HG02981 (cell line): ENCODE measurements around the gene HNRNPK.
A peak's percentile ranks its signal among the peaks of the same experiment; 100 is the strongest.
"Not testable (repeated sequence)": the region's sequence is repeated elsewhere in the genome, so short reads cannot be mapped to it uniquely, and the experiment has no call there.

Source experiments
- ATAC-seq: cut with Tn5 transposase; IDR thresholded peaks from one replicate; pipeline ENCODE4 v1.9.1; 2021; ENCODE audit warnings: mild to moderate bottlenecking, moderate library complexity; ENCODE audit not compliant: unreplicated experiment

Gene HNRNPK

DNA sequence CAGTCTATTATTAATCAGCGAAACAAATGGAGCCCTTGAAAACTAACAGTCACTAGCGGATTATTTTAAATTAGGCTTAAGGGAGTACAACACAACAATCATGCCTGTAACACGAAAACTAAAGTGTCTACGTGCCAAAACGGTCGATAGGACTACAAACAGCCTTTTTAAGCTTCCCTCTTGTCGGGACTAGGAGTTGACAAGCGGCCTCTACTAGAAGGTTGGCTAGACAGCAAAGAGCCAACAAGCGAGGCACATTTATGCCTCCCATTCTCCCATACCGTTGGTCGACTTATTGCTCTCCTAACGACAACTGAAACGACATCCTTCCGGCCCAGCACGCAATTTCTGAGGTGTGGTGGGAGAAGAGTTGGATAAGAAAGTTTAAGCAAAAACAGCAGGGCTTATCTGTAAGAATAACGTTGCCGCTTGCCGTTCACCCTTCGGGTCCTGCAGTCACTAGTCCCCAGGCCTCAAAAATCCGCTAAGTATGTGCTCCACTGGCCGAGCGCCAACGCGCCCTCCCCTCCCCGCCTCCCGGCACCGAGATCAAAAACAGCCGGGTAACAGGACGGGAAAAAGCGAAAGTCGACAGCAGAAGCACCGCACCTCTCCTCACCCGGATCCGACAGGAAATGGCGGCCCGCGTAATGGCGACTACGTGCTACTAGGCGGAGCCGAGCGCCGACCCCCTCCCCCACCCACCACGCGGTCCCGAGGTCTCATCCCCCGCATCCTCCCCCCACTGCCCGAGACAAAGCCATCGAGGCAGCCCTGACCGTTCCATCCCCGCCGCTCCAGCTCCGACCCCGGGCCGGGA is 813 bp downstream of the HNRNPK start:
- no peak for ATAC-seq

DNA sequence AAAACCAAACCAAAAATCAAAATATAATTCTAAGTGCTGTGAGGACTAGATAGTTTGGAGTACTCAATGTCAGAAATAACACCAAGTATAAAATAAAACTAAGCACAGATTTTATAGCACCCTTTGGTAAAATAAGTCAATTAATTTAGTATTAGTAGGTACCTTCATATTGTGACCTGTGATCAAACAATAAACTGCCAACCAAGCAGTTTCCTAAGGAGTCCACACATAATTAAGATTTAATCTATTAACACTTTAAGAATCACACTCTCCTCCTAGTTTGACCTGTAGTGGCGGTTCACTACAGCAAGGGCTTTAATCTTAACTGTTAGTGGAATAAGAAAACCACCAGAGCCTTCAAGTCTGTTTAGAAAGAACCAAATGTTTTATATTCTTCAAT is 2.8 kb downstream of the HNRNPK start:
- ATAC-seq = no peak

DNA sequence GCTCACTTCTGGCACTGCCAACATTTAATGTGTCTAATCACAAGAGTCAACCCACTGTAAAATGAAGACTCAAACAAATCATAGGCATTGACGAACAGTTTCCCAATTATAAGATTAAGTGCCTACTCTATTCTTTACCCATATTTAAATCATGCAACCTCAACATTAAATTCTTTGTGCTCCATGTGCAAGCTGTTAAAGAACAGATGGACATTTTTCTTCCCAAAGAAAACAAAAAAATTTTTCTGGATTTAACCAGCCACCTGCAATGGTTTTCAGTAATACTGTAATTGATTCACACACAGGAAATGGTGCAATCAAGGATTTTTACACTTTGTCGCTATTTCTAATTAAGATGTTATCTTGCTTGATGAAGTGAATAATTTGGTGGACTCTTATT is 3.6 kb downstream of the HNRNPK start:
- no peak for ATAC-seq

DNA sequence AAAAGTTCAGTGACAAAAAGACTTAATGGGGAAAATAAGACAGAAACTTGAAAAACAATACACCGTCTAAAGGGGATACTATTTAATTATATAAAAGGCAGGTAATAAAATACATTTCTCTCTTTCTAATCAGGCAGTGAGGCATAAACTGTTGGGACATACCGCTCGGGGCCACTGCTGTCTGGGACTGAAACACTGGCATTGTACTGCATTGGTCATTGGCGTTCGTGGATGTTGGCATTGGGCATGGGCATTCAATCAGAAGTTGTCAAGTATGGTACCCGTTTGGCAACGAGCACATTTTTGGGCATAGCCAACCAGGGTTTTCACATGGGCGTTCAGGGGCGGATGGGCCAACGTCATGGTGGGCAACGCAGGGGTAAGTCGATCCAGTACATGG is 4.7 kb downstream of the HNRNPK start:
- ATAC-seq = no peak

DNA sequence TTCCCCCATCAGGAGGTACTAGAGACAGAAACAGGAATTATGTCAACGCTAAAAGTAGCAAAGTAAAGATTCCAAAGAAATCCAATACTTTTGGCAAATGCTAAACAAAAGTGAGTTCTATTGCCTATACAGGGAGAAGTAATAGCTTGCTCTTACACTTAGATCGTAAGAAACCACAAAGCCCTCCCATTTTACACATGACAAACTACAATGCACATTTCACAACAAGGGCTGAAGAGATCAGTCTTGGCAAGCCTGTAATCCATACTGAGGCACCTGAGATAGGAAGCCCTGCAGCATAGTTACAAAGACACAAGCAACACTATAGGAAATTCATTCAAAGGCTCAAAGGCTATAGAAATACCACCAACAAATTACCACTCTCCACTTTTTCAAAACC is 7.7 kb downstream of the HNRNPK start:
- no peak for ATAC-seq

DNA sequence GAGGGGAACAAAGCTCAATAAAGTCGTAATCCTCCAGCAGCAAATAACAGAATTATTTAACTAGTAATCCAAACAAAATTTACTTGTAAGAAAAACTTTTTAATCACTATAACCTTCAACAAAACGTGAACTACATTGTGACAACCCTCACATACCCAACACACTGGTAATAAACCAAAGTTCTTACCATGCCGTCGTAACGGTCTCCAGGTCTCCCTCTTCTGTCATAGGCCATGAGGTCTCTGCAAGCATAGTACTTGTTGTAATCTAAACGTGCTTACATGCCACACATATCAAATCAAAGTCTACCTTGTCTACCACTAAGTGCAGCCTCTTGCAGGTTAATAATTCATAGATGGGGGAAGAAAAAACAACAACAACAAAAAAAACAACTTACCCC is 8.5 kb downstream of the HNRNPK start:
- no peak for ATAC-seq

DNA sequence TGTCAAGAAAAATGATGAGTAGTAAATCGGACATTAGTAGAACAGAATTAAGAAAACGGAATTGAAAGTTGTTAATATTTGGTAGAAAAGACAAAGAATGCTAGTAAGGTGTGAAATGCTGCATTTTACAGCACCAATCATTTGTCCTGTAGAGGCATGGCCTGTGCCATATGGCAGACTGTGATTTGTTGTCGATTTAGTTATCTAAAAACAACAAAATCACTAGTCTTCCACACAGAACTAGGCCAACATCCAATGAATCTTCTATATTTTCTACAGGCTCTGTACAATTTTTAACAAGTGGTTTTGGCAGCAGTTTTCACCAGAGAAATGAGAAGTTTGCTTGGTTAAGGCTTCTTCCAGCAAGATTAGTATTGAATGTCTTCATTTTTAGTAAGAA is 10.4 kb downstream of the HNRNPK start:
- ATAC-seq = no peak

DNA sequence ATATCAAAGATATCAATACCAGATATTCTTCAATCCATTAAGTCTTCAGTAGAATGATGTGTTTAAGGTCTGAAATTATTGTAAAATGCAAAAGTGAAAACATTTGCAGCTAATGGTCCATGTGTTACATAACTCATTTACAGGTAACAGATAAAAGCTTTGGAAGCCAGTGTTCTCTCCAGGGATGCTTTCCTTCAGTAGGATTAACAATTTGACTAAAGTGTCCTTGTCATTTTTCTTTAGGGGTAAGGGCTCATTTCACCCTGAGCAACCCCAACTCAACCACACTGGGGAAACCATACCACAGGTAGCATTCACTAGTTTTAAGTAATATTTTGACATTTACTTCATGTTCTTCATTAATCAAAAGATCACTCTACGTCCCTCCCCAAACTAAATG is 12.9 kb downstream of the HNRNPK start:
- no peak for ATAC-seq

DNA sequence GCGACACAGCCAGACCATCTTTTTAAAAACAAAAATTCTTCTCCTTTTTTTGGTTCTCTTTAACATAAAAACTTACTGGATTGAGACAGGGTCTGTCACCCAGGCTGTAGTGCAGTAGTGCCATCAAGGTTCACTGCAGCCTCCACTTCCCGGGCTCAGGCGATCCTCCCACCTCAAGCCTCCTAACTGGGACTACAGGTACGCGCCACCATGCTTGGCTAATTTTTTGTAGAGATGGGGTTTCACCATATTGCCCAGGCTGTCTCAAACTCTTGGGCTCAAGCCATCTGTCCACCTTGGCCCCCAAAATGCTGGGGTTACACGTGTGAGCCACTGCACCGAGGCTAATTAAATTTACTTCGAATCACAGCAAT is 13.8 kb downstream of the HNRNPK start:
- no peak for ATAC-seq

DNA sequence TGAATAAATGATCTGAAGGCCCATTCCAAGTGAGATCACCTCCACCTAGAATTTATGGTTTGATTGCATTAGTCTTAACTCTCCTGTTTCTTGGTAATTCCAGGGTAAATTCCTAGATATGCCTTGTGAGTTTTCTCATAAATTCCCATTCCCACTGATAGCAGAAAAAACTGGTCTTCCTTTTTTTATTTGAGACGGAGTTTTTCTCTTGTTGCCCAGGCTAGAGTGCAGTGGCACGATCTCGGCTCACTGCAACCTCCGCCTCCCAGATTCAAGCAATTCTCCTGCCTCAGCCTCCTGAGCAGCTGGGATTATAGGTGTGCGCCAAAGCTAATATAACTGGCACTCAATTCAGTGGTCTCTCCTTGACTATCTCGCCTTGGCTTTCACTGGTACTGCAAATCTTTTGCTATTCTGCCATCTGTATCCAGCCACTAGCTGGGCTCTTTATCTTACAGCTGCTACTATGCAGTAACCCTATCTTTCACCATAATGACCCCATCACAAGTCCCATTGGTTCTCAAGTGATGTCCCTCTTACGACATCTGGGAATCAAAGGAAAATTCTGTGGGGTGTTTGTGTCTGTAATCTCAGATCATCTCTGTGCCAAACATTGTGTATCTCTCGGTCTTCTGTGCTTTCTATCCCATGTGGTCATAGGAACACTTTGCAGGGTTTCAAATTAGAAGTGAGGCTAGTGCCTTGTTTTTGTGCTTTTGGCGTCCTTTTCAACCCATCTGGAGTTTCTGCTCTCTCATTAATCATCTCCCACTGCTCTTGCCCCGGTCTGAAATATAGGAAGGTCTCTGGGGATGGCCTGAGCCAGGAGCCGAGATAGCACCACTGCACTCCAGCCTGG is 14.4 kb downstream of the HNRNPK start:
- ATAC-seq = no peak

DNA sequence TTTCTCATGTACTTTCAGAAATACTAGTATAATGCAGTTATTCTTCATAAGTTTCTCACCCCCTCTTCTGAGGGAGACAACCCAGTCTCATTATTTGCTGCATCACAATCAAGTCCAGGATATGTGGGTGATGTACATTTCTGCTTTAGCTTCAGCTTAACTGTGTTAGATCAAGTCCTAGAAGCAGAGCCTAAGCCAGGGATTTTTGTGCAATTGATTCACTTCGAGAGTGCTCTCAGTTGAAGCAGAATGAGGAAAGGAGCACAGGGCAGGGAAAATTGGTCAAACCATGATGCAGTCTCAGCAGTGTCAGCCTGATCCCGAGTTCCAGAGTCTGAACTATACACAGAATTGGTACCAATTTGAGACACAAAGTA is 15.1 kb downstream of the HNRNPK start:
- ATAC-seq = no peak

DNA sequence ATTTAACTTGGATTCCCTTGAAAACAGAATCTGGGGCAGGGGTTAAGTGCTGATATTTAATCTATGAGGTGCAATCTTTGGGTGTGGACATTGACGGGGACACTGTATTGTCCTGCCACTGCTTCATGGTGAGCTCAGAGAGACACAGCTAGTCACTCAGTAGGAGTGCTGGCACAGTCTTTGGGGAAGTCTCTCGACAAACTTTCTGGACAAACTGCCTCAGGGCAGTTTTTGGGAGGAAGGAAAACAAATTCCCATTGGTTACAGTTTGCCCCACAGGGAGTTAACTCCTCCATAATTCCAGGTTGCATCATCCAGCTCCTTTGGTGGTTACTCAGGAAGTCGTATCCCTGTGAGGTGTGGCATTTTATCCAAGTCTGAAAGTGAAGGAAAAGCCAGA is 17.9 kb downstream of the HNRNPK start:
- ATAC-seq = no peak

DNA sequence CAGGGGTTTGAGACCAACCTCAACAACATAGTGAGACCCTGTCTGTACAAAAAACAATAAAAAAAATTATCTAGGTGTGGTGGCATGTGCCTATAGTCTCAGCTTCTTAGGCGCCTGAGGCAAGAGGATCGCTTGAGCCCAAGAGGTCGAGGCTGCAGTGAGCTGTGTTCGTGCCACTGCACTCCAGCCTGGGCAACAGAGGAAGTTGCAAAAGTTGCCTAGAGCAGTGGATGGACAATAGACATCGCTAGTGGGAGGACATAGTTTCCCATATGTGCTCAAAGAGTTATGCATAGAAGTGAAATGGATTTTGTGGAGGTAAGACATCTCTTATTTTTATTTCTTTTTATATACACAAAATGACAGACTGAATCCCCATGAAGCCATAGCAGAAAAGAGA is 19.0 kb downstream of the HNRNPK start:
- no peak for ATAC-seq

DNA sequence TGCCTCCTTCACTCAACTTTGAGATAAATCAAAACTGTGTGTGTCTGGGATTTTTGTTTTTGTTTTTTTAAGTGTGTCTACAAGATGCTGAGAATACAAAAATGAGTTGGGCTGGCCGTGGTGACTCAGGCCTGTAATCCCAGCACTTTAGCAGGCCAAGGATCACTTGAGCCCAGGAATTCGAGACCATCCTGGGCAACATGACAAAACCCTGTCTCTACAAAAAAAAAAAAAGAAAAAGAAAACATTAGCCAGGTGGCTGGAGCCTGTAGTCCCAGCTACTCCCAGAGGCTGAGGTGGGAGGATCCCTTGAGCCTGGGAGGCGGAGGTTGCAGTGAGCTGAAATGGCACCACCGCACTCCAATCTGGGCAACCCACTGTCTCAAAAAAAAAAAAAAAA is 21.0 kb downstream of the HNRNPK start:
- ATAC-seq = no peak

DNA sequence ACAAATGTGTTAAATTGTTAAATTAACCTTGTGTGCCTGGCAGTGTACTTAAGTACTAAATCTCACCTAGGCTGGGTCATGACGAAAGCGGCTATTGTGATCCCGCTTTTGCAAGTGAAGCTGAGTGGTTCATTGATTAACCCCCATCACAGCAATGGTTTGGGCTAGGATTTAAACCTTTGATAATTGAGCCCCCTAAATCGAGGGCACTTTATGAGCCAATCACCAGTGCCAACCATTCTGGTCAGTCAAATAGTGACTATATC is 22.8 kb downstream of the HNRNPK start:
- ATAC-seq = no peak

DNA sequence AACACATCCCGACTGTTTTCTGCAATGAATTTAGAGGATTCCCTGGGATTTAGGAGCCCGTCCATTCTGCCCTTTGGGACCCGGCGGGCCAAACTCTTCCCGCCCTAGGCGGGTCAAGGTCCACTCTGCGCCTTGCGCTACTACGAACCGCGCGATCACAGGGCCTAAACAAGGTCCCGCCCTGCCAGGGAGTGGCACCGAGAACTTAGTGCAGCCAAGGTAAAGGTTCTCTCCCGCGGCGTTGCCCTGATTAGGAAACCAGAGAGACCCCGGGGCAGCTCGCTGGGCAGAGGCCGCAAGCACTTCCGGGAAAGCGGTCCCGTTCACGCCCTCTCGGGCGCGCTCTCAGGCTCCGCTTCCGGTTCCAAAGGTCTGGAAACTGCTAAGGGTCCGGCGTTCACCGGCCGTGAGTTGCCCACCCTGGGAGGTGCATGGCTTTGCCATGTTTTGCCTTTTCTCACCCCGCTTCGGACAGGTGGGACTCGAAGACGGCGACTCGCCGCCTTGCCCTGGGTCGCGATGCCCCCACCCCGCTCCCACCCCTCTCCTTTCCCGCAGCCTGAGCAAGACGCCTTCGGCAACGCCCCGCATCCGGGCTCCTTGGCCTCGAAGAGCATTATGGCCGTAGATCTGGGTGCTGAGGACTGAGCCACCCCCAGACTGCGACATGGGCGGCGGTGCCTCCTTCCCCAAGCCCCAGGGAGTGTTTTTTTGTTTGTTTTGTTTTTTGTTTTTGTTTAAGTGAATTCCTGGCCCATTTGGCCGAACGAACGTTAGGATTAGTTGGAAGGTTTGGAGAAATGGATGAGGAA is 23.4 kb downstream of the HNRNPK start:
- peak; percentile 80 for ATAC-seq

DNA sequence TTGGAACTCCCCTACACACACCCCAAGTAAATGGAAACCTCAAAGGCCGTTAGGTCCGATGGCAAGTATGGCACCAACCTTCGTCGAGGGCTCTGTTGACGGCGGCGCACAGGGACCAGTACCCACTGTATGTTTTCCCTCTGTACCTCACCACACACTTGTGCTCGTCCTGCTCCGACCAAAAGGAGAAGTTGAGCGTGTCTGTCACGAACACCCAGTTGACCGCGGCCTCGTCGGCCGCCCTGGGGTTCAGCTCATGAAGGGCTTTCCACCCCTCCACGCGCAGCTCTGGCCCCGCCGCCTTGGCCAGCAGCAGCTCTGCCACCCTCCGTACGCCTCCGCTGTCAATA is 24.0 kb downstream of the HNRNPK start:
- peak; percentile 57 for ATAC-seq

DNA sequence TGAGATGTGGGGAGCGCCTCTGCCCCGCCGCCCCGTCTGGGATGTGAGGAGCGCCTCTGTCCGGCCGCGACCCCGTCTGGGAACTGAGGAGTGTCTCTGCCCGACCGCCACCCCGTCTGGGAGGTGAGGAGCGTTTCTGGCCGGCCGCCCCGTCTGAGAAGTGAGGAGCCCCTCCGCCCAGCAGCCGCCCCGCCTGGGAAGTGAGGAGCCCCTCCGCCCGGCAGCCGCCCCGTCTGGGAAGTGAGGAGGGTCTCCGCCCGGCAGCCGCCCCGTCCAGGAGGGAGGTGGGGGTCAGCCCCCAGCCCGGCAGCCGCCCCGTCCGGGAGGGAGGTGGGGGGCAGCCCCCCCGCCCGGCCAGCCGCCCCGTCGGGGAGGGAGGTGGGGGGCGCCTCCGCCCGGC is 31.9 kb downstream of the HNRNPK start:
- ATAC-seq = not testable (repeated sequence)

DNA sequence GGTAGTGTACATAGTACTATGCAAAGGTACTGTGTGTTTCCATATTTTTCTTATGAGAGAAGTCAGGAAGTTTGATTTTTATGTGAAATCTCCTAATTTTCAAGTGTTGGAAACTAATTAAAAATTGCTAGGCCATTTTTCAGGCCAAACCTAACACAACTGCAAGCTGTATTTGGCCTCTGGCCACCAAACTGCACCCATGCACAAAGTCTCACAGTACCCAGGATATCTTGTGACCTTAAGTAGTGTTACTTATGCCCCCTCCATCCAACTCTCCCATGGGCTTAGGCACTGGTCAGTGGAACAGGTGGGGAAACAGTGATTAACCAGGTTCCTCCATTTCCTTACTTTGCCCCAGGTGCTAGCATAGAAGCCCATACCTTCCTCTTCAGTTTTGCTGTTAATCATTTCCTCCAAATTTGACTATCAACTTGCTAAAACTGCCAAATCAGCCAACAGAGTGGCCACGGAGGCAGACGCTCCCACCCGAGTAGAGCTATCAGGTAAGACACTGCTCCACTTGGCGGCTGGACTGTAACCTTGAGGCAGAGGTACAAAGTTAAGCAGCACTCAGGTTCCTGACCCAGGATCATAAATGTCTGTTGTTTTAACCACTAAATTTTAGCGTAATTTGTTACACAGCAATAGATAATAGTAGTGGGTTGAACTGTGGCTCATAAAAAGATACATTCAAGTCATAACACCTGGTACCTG is 39.3 kb downstream of the HNRNPK start:
- no peak for ATAC-seq

DNA sequence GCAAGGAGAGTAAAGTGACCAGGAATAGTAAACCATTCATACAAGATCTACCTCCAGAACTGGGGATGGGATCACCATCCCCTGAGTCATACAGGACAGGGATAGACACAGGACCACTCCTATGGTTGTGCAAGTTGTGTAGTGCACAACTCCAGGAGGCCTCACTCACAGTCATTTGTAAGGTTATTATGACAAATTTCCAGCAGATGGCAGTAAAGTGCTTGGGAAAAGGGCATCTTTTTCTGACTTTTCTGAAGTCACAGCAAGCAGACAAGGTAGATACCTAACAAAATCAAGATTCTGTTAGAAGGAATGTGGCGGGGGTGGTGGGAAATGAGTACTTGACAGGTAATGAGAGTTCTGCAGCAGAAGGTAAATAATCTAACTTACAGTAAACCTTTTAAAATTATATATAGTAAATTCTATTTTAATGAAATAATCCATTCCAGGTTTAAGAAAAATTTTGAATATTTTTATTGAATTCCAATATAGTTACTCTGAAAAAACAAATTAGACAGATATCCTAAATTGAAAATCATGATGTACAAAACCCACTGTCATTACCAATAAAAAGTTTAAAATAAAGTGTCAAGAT is 42.1 kb downstream of the HNRNPK start:
- peak; percentile 63 for ATAC-seq

DNA sequence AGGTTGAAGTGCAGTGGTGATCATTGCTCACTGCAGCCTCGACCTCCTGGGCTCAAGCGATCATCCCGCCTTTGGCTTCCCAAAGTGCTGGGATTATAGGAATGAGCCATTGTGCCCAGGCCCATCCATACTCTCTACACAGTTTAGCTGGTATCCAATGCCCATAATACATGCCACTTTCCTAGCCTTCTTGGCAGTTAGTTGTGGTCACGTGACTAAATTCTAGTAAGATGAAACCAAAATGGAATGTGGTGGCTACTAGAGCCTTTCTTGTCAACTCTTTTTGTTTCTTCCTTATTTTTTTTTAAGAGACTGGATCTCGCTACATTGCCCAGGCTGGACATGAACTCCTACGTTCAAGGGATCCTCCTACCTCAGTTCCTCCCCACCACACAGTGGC is 43.5 kb downstream of the HNRNPK start:
- no peak for ATAC-seq
